ENCODE results near the gene RAF1. TPM values are rescaled to one million over a fixed set of nuclear protein-coding genes. Genes with fewer than 3 reads are reported as not detected.

Gene RAF1
- total and polyA plus RNA-seq, 2 of the 8 experiments (the other 6 are each of a cell fraction or from before 2014, with no cell fraction given) = 103 to 118 TPM

- no peaks in the 10 kb centered on the region; the same call in 1 of the 2 replicates for H3K79me1 ChIP-seq (ENCODE audit: low read depth, low read length)
- no peak overlapping the region for H3K4me2 ChIP-seq (ENCODE audit: insufficient read depth in 1 of 2, low read depth in 2 of 2, low read length in 2 of 2)
- H3K23ac ChIP-seq (ENCODE audit: insufficient read length) = no peak overlapping the region
- H3K27me3 ChIP-seq (replicated peaks in 1 of 4; ENCODE audit: control insufficient read depth in 3 of 4, extremely low read depth in 1 of 4, insufficient read depth in 3 of 4, low read length in 3 of 4) = no peaks in the 10 kb centered on the region
- ChIA-PET CTCF (ENCODE audit: partially characterized antibody) (interaction anchor here (1.3 to 1.8 kb wide), 2 partner anchors 11 to 306 kb away, joined by 6 read pairs; no protein-coding TSS in a partner anchor), POLR2A (ENCODE audit: partially characterized antibody) (interaction anchor here (0.6 to 1.5 kb wide), 6 partner anchors 10 to 252 kb away, joined by 3 to 4 read pairs (median 3); no protein-coding TSS in a partner anchor)
- H2BK120ac ChIP-seq (replicated peaks; ENCODE audit: low read depth, low read length) = no peak overlapping the region
- H3K4me1 ChIP-seq (replicated peaks in 1 of 4; ENCODE audit: control insufficient read depth in 3 of 4, insufficient read depth in 4 of 4, low read length in 3 of 4) = no peaks in the 10 kb centered on the region
- H2BK15ac ChIP-seq (ENCODE audit: low read length) = no peak overlapping the region
- H4K91ac ChIP-seq (replicated peaks; ENCODE audit: insufficient read length, low read length) = no peak overlapping the region
- no peaks in the 10 kb centered on the region for H3K23me2 ChIP-seq (ENCODE audit: low read depth, low read length)
- no peak overlapping the region for H2BK12ac ChIP-seq (ENCODE audit: low read depth, low read length)
- peaks cover 4 to 8% of the 10 kb centered on the region in 2 experiments for H4K20me1 ChIP-seq (replicated peaks in 1 of 2; ENCODE audit: control insufficient read depth in 1 of 2, insufficient read depth in 2 of 2, low read length in 2 of 2)
- no peak overlapping the region for H2BK20ac ChIP-seq (ENCODE audit: low read length)
- H3K27ac ChIP-seq (ENCODE audit: low read depth, low read length) = no peak overlapping the region
- no peak overlapping the region for H3K56ac ChIP-seq (replicated peaks; ENCODE audit: insufficient read length, low read depth, low read length)
- no peaks in the 10 kb centered on the region for H3K9me3 ChIP-seq (ENCODE audit: insufficient read depth in 2 of 2, low read depth in 1 of 2, low read length in 1 of 2)
- no peaks in the 10 kb centered on the region for H3K79me2 ChIP-seq (ENCODE audit: control insufficient read depth in 1 of 2, insufficient read depth in 2 of 2, low read length in 2 of 2)
- H2AK5ac ChIP-seq (ENCODE audit: low read depth, low read length) = no peak overlapping the region
- WGBS, 2 experiments (ENCODE audit: extremely low coverage in 1 of 2, insufficient coverage in 1 of 2, insufficient read length in 1 of 2, insufficient replicate concordance in 2 of 2, low coverage in 1 of 2, low lambda C conversion rate in 2 of 2, missing lambda C conversion rate in 1 of 2) = 88% methylated on average over 3 of the region's 3 CpGs; no CpG with 5 or more reads in 1 of the 2 experiments
- no peak overlapping the region for H2BK5ac ChIP-seq (ENCODE audit: low read depth, low read length)
- H3K4ac ChIP-seq (replicated peaks; ENCODE audit: insufficient read length, low read depth, low read length) = no peak overlapping the region
- no peak overlapping the region for H3K14ac ChIP-seq (ENCODE audit: insufficient read length)
- FAIRE-seq (no peak), DNase-seq (ENCODE audit: low read depth in 1 of 2, low spot score in 2 of 2) (no peak)
- no peak overlapping the region for H4K8ac ChIP-seq (ENCODE audit: extremely low read depth, insufficient read depth, low read length)
- H3K18ac ChIP-seq (ENCODE audit: extremely low read depth, low read length) = no peak overlapping the region
- H4K5ac ChIP-seq (ENCODE audit: insufficient read length, low read depth, low read length) = no peak overlapping the region
- peaks cover 25 to 68% (median 53%) of the 10 kb centered on the region in 4 experiments for H3K36me3 ChIP-seq (ENCODE audit: control insufficient read depth in 2 of 4, insufficient read depth in 4 of 4, low read length in 3 of 4)
- H2AFZ ChIP-seq (ENCODE audit: low read length) = no peak overlapping the region
- H3K4me3 ChIP-seq (ENCODE audit: extremely low read depth in 1 of 4, insufficient read depth in 2 of 4, low read depth in 3 of 4, low read length in 4 of 4) = no peak overlapping the region
- H3K9ac ChIP-seq (replicated peaks in 1 of 4; ENCODE audit: extremely low read depth in 1 of 4, low read depth in 3 of 4, low read length in 3 of 4) = no peak overlapping the region
- TF ChIP-seq CBX8 (IDR thresholded peaks at IDR 0.05; ENCODE audit: borderline replicate concordance, low read depth, low read length) (no peak), TEAD4 (IDR thresholded peaks at IDR 0.05; ENCODE audit: low read depth, low read length) (no peak), SAP30 (IDR thresholded peaks at IDR 0.05; ENCODE audit: insufficient read depth, insufficient replicate concordance, low read length) (no peak), GTF2F1 (IDR thresholded peaks at IDR 0.05; ENCODE audit: borderline replicate concordance, low read depth, low read length) (no peak), CTBP2 (IDR thresholded peaks at IDR 0.05; ENCODE audit: borderline replicate concordance, insufficient read depth, insufficient read length, low read length) (no peak), ASH2L (IDR thresholded peaks at IDR 0.05; ENCODE audit: low read length) (no peak), FOSL1 (IDR thresholded peaks at IDR 0.05; ENCODE audit: insufficient read depth, low read depth, low read length) (no peak), KDM1A (IDR thresholded peaks at IDR 0.05; ENCODE audit: borderline replicate concordance, low read length) (no peak), NANOG (IDR thresholded peaks at IDR 0.05; ENCODE audit: insufficient read depth, low read depth, low read length, poor library complexity, severe bottlenecking) (no peak), RAD21 (IDR thresholded peaks at IDR 0.05 in 1 of 2, conservative IDR thresholded peaks at IDR 0.05 in 1 of 2; ENCODE audit: low read depth in 2 of 2, low read length in 2 of 2) (no peak), JUND (IDR thresholded peaks at IDR 0.05; ENCODE audit: low read length) (no peak), MAX (IDR thresholded peaks at IDR 0.05) (no peak)
Measured at GRCh38 chr3:12585181-12585580, 78.7 kb downstream of the RAF1 start.
